Hematopoietic multipotent progenitor cell treated with erythropoietin and hydrocortisone succinate and interleukin-3 and kit ligand, for 15 days (in vitro differentiated cells): ENCODE data around the gene LMF1.
"Not testable (repeated sequence)": the region's sequence is repeated elsewhere in the genome, so short reads cannot be mapped to it uniquely, and the experiment has no call there.

Experiments used
- DNase-seq: peaks from one replicate; pipeline ENCODE4 v3.0.0-alpha.2; 2015; ENCODE audit warnings: low spot score

Gene LMF1

GRCh38 chr16:948767-949166, 22.0 kb downstream of the LMF1 start:
- not testable (repeated sequence) for DNase-seq

GRCh38 chr16:947922-948303, 22.9 kb downstream of the LMF1 start:
- DNase-seq: not testable (repeated sequence)

GRCh38 chr16:947255-947921, 23.4 kb downstream of the LMF1 start:
- no peak for DNase-seq

- no peak for DNase-seq
These were observed 24.8 kb downstream of the LMF1 start for GRCh38 chr16:946048-946395.

- DNase-seq: no peak
These were observed 25.3 kb downstream of the LMF1 start for GRCh38 chr16:945271-946047.

GRCh38 chr16:943971-944370, 26.8 kb downstream of the LMF1 start:
- no peak for DNase-seq

GRCh38 chr16:942436-943060, 28.2 kb downstream of the LMF1 start:
- no peak for DNase-seq

- DNase-seq: no peak
These were observed 30.8 kb downstream of the LMF1 start for GRCh38 chr16:939941-940340.

- no peak for DNase-seq
These were observed 31.5 kb downstream of the LMF1 start for GRCh38 chr16:939311-939710.

GRCh38 chr16:938752-939151, 32.0 kb downstream of the LMF1 start:
- no peak for DNase-seq

GRCh38 chr16:938136-938535, 32.6 kb downstream of the LMF1 start:
- DNase-seq: no peak

GRCh38 chr16:937723-938122, 33.1 kb downstream of the LMF1 start:
- DNase-seq: peak; percentile 20

- DNase-seq: no peak
These were observed 33.5 kb downstream of the LMF1 start for GRCh38 chr16:937311-937710.

GRCh38 chr16:935684-936083, 35.1 kb downstream of the LMF1 start:
- no peak for DNase-seq

GRCh38 chr16:934178-934577, 36.6 kb downstream of the LMF1 start:
- no peak for DNase-seq

- no peak for DNase-seq
These were observed 37.2 kb downstream of the LMF1 start for GRCh38 chr16:933581-933980.

- DNase-seq: no peak
These were observed 37.9 kb downstream of the LMF1 start for GRCh38 chr16:932831-933330.

GRCh38 chr16:931626-932500, 38.9 kb downstream of the LMF1 start:
- DNase-seq: no peak

- no peak for DNase-seq
These were observed 39.6 kb downstream of the LMF1 start for GRCh38 chr16:931171-931570.

GRCh38 chr16:930511-930910, 40.3 kb downstream of the LMF1 start:
- no peak for DNase-seq

GRCh38 chr16:930076-930475, 40.7 kb downstream of the LMF1 start:
- DNase-seq: no peak
